Stomach (tissue), 4 donors: ENCODE results near the gene TRIM69.

Experiments
- EP300 ChIP-seq: sonication (generic); formaldehyde crosslinking; IDR thresholded peaks from one replicate; pipeline ENCODE4 v1.6.1; 2017; ENCODE audit warnings: antibody characterized with exemption
- POLR2A ChIP-seq, 4 donors: fragments of 450-650 bp; IDR thresholded peaks; one replicate each; pipeline ENCODE4 v1.6.1; 2016; ENCODE audit warnings: antibody characterized with exemption in 4 of 4, control low read depth in 2 of 4, mild to moderate bottlenecking in 1 of 4, moderate library complexity in 1 of 4
- POLR2AphosphoS5 ChIP-seq, 3 donors: sonication (generic); formaldehyde crosslinking; IDR thresholded peaks; one replicate each; pipeline ENCODE4 v1.6.1; 2016; ENCODE audit warnings: antibody characterized with exemption in 3 of 3
- TF ChIP-seq, protein P1 (sequence below), 7 experiments: fragments of 450-650 bp in 4 of 7; fragments of 200-600 bp in 3 of 7; sonication (generic) in 3 of 7; IDR thresholded peaks; one replicate each; pipeline ENCODE4 v1.5.1; 2016 to 2019; ENCODE audit warnings: antibody characterized with exemption in 7 of 7, control low read depth in 2 of 7, mild to moderate bottlenecking in 1 of 7

DNA sequence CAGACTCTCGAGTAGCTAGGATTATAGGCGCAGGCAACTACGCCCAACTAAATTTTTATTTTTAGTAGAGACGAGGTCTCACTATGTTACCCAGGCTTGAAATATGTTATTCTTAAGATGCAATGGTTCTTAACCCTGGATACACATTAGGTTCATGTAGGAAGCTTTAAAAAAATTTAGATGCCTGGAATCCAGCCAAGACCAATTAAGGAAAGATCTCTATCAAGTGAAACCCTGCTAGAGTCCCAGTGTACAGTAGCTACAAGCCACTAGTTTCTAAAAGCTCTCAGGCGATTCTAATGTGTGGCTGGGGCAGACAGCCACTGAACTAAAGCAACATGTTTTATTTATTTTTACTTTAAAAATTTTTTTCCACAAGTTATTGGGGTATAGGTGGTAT is 33.2 kb downstream of the TRIM69 start:
- TF ChIP-seq, protein P1, sequence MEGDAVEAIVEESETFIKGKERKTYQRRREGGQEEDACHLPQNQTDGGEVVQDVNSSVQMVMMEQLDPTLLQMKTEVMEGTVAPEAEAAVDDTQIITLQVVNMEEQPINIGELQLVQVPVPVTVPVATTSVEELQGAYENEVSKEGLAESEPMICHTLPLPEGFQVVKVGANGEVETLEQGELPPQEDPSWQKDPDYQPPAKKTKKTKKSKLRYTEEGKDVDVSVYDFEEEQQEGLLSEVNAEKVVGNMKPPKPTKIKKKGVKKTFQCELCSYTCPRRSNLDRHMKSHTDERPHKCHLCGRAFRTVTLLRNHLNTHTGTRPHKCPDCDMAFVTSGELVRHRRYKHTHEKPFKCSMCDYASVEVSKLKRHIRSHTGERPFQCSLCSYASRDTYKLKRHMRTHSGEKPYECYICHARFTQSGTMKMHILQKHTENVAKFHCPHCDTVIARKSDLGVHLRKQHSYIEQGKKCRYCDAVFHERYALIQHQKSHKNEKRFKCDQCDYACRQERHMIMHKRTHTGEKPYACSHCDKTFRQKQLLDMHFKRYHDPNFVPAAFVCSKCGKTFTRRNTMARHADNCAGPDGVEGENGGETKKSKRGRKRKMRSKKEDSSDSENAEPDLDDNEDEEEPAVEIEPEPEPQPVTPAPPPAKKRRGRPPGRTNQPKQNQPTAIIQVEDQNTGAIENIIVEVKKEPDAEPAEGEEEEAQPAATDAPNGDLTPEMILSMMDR (IDR thresholded peaks at IDR 0.05): no peak
- TF ChIP-seq POLR2AphosphoS5 (IDR thresholded peaks at IDR 0.05) (no peak), POLR2A (IDR thresholded peaks at IDR 0.05) (no peak), EP300 (no peak)
